ENCODE results near the gene CHST10.

CHST10 gene

DNA sequence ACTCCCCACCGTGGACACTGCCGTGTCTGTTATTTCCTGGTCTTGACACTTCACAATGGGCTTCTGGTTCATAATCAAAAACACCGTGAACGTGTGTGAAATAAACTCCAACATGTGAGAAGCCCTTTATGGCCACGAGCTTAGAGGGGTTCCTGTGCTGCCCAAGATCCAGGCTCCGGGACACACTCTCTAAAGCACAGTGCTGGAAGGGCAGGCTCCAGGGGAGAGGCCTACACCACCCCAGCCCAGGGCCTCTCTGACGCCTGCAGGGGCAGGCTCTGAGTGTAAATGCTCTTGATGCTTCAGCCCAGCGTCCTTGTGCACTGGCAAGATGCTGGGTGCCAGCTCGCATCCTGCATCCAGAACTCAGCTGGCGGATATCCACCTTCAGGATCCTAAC, 13.7 kb downstream of the CHST10 start:
- DNase-seq (ENCODE audit: low read depth in 1 of 2, low spot score in 1 of 2) = no peak
- TF ChIP-seq POLR2AphosphoS5 (IDR thresholded peaks at IDR 0.05; ENCODE audit: low read depth) (no peak), CTCF (IDR thresholded peaks at IDR 0.05; ENCODE audit: insufficient read depth, low read length) (no peak), GABPA (IDR thresholded peaks at IDR 0.05; ENCODE audit: low read depth) (no peak), SPI1 (IDR thresholded peaks at IDR 0.05; ENCODE audit: borderline replicate concordance, low read depth) (no peak)
- TF ChIP-seq, protein P1, sequence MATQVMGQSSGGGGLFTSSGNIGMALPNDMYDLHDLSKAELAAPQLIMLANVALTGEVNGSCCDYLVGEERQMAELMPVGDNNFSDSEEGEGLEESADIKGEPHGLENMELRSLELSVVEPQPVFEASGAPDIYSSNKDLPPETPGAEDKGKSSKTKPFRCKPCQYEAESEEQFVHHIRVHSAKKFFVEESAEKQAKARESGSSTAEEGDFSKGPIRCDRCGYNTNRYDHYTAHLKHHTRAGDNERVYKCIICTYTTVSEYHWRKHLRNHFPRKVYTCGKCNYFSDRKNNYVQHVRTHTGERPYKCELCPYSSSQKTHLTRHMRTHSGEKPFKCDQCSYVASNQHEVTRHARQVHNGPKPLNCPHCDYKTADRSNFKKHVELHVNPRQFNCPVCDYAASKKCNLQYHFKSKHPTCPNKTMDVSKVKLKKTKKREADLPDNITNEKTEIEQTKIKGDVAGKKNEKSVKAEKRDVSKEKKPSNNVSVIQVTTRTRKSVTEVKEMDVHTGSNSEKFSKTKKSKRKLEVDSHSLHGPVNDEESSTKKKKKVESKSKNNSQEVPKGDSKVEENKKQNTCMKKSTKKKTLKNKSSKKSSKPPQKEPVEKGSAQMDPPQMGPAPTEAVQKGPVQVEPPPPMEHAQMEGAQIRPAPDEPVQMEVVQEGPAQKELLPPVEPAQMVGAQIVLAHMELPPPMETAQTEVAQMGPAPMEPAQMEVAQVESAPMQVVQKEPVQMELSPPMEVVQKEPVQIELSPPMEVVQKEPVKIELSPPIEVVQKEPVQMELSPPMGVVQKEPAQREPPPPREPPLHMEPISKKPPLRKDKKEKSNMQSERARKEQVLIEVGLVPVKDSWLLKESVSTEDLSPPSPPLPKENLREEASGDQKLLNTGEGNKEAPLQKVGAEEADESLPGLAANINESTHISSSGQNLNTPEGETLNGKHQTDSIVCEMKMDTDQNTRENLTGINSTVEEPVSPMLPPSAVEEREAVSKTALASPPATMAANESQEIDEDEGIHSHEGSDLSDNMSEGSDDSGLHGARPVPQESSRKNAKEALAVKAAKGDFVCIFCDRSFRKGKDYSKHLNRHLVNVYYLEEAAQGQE (IDR thresholded peaks at IDR 0.05; ENCODE audit: insufficient replicate concordance, low read depth) = no peak
- H3K27me3 ChIP-seq (ENCODE audit: insufficient read depth, poor library complexity, severe bottlenecking) = no peaks in the 10 kb centered on the region
- H3K4me3 ChIP-seq (replicated peaks; ENCODE audit: insufficient read depth, low read length) = no peak overlapping the region
- H3K27ac ChIP-seq (replicated peaks) = no peak overlapping the region

DNA sequence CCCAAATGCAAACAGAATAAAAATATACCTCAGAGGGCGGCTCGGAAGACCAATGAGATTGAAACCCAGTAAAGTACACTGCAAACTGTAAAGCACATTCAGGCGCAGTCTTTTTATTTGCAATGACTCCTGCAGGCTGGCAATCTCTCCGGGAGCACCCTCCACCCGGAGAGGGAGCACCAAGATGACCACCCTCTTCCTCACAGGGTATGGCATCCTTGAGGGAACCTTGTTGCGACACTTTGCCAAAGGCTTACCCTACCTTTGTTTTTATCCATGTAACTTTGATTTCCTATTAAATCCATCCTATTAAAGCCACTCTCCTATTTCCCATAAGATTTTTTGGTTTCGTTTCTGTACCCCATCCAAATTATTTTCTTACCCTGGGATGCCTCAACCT, 16.2 kb downstream of the CHST10 start:
- TF ChIP-seq POLR2AphosphoS5 (IDR thresholded peaks at IDR 0.05; ENCODE audit: low read depth) (no peak), GABPA (IDR thresholded peaks at IDR 0.05; ENCODE audit: low read depth) (no peak), SPI1 (IDR thresholded peaks at IDR 0.05; ENCODE audit: borderline replicate concordance, low read depth) (no peak), CTCF (IDR thresholded peaks at IDR 0.05; ENCODE audit: insufficient read depth, low read length) (no peak)
- TF ChIP-seq, protein P1 (IDR thresholded peaks at IDR 0.05; ENCODE audit: insufficient replicate concordance, low read depth) = no peak
- no peaks in the 10 kb centered on the region for H3K27me3 ChIP-seq (ENCODE audit: insufficient read depth, poor library complexity, severe bottlenecking)
- H3K4me3 ChIP-seq (replicated peaks; ENCODE audit: insufficient read depth, low read length) = no peak overlapping the region
- no peak for DNase-seq (ENCODE audit: low read depth in 1 of 2, low spot score in 1 of 2)
- no peak overlapping the region for H3K27ac ChIP-seq (replicated peaks)

DNA sequence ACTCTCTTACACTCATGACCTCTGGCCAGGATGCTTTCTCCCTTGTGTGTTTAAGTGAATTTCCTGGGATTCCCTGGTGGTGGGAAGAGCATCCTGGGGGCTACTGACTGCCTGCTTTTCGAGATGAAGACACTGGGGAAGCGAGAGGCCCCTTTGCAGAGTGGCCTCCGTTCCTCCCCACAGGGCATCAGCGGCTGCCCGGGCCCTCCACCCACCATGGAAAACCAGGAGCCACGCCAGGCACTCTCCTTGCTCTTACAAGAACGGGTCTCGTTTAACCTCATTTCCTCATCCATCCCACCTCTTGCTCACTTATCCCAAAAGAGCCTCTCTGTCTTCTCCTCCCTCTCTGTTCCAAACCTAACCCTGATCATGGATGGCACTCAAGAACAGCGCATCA, 17.8 kb downstream of the CHST10 start:
- Histone ChIP-seq H3K27ac (replicated peaks) (no peak overlapping the region), H3K4me3 (replicated peaks; ENCODE audit: insufficient read depth, low read length) (no peak overlapping the region), H3K27me3 (ENCODE audit: insufficient read depth, poor library complexity, severe bottlenecking) (no peaks in the 10 kb centered on the region)
- TF ChIP-seq SPI1 (IDR thresholded peaks at IDR 0.05; ENCODE audit: borderline replicate concordance, low read depth) = no peak
- DNase-seq (ENCODE audit: low read depth in 1 of 2, low spot score in 1 of 2) = no peak

GRCh38 chr2:100397976-100398375, 19.5 kb downstream of the CHST10 start:
- no peak for DNase-seq (ENCODE audit: low read depth in 1 of 2, low spot score in 1 of 2)
- H3K27me3 ChIP-seq (ENCODE audit: insufficient read depth, poor library complexity, severe bottlenecking) = no peaks in the 10 kb centered on the region
- no peak for TF ChIP-seq POLR2AphosphoS5 (IDR thresholded peaks at IDR 0.05; ENCODE audit: low read depth)
- TF ChIP-seq GABPA (IDR thresholded peaks at IDR 0.05; ENCODE audit: low read depth) = no peak
- TF ChIP-seq, protein P1 (IDR thresholded peaks at IDR 0.05; ENCODE audit: insufficient replicate concordance, low read depth) = no peak
- no peak for TF ChIP-seq CTCF (IDR thresholded peaks at IDR 0.05; ENCODE audit: insufficient read depth, low read length)
- TF ChIP-seq SPI1 (IDR thresholded peaks at IDR 0.05; ENCODE audit: borderline replicate concordance, low read depth) = no peak

More at GRCh38 chr2:100397976-100398375, 19.5 kb downstream of the CHST10 start:
- Histone ChIP-seq H3K4me3 (replicated peaks; ENCODE audit: insufficient read depth, low read length) (no peak overlapping the region), H3K27ac (replicated peaks) (no peak overlapping the region)
